H1 (cell line): ENCODE results near the gene GPC6. TPM values are rescaled to one million over a fixed set of nuclear protein-coding genes. Genes with fewer than 3 reads are reported as not detected.

Source experiments
- CTCF ChIA-PET: fragments of 300-600 bp; sonication (Branson Sonifier 250); formaldehyde crosslinking; loops from one replicate; lab custom pipeline; 2021; ENCODE audit not compliant: partially characterized antibody; lab: Charles Lee
- POLR2A ChIA-PET: fragments of 300-600 bp; sonication (Branson Sonifier 250); formaldehyde crosslinking; loops from one replicate; lab custom pipeline; 2021; ENCODE audit warnings: inconsistent platforms; ENCODE audit not compliant: partially characterized antibody; lab: Charles Lee
- DNase-seq, 2 experiments: peaks; one replicate each; pipeline versions ENCODE4 v3.0.0 to v3.0.0-alpha.2; 2010 to 2022; ENCODE audit warnings: low spot score in 2 of 2, low read depth in 1 of 2, mixed read lengths in 1 of 2
- FAIRE-seq: peaks from 2 replicates; lab custom pipeline; 2011; peaks lifted over from hg19 to GRCh38; lab: Jason Lieb, UNC
- H2AFZ ChIP-seq: 2 replicates; pipeline ENCODE4 v1.8.1; 2012; ENCODE audit warnings: low read length, inconsistent platforms
- H2AK5ac ChIP-seq: 2 replicates; pipeline ENCODE4 v1.6.1; 2013; ENCODE audit warnings: low read depth, low read length
- H2BK120ac ChIP-seq: replicated peaks from 2 replicates; pipeline ENCODE3; 2013; ENCODE audit warnings: low read depth, low read length, inconsistent platforms
- H2BK12ac ChIP-seq: 2 replicates; pipeline ENCODE4 v1.6.1; 2013; ENCODE audit warnings: low read depth, low read length
- H2BK15ac ChIP-seq: 2 replicates; pipeline ENCODE4 v1.6.1; 2013; ENCODE audit warnings: low read length
- H2BK20ac ChIP-seq: 2 replicates; pipeline ENCODE4 v1.6.1; 2013; ENCODE audit warnings: low read length
- H2BK5ac ChIP-seq: 2 replicates; pipeline ENCODE4 v1.6.1; 2013; ENCODE audit warnings: low read depth, low read length
- H3K14ac ChIP-seq: 2 replicates; pipeline ENCODE4 v1.6.1; 2013; ENCODE audit warnings: inconsistent platforms; ENCODE audit not compliant: insufficient read length
- H3K18ac ChIP-seq: 2 replicates; pipeline ENCODE4 v1.6.1; 2013; ENCODE audit warnings: low read length; ENCODE audit errors: extremely low read depth
- H3K23ac ChIP-seq: 2 replicates; pipeline ENCODE4 v1.6.1; 2013; ENCODE audit warnings: inconsistent platforms; ENCODE audit not compliant: insufficient read length
- H3K23me2 ChIP-seq: 2 replicates; pipeline ENCODE4 v1.6.1; 2013; ENCODE audit warnings: low read depth, low read length
- H3K27ac ChIP-seq: 2 replicates; pipeline ENCODE4 v1.6.1; 2011; ENCODE audit warnings: low read depth, low read length, inconsistent platforms
- H3K27me3 ChIP-seq, 4 experiments: replicated peaks in 1 of 4; 1 replicate in 1 of 4; 2 replicates in 3 of 4; pipeline versions ENCODE4 v1.6.1 to v1.8.1; 2011 to 2013; ENCODE audit warnings: low read length in 3 of 4, mild to moderate bottlenecking in 3 of 4, inconsistent platforms in 2 of 4, mixed read lengths in 2 of 4, moderate library complexity in 1 of 4; ENCODE audit not compliant: control insufficient read depth in 3 of 4, insufficient read depth in 3 of 4; ENCODE audit errors: extremely low read depth in 1 of 4
- H3K36me3 ChIP-seq, 4 experiments: 2 replicates each; pipeline versions ENCODE4 v1.6.1 to v1.8.1; 2011 to 2013; ENCODE audit warnings: mild to moderate bottlenecking in 4 of 4, low read length in 3 of 4, moderate library complexity in 2 of 4, control low read depth in 1 of 4, inconsistent platforms in 1 of 4; ENCODE audit not compliant: insufficient read depth in 4 of 4, control insufficient read depth in 2 of 4
- H3K4ac ChIP-seq: replicated peaks from 2 replicates; pipeline ENCODE3; 2013; ENCODE audit warnings: low read length, low read depth, mixed read lengths, inconsistent platforms; ENCODE audit not compliant: insufficient read length
- H3K4me1 ChIP-seq, 4 experiments: replicated peaks in 1 of 4; 1 replicate in 1 of 4; 2 replicates in 3 of 4; pipeline versions ENCODE4 v1.6.1 to v1.8.1; 2011 to 2013; ENCODE audit warnings: low read length in 3 of 4, inconsistent platforms in 2 of 4, mixed read lengths in 1 of 4; ENCODE audit not compliant: insufficient read depth in 4 of 4, control insufficient read depth in 3 of 4
- H3K4me2 ChIP-seq, 2 experiments: 2 replicates each; pipeline versions ENCODE4 v1.6.1 to v1.8.1; 2011 to 2013; ENCODE audit warnings: low read depth in 2 of 2, low read length in 2 of 2, control low read depth in 1 of 2, inconsistent platforms in 1 of 2, mild to moderate bottlenecking in 1 of 2; ENCODE audit not compliant: insufficient read depth in 1 of 2
- H3K4me3 ChIP-seq, 4 experiments: fragments of 200-600, 300-600 bp in 1 of 4; sonication (generic), shearing (Covaris generic), sonication (Bioruptor Twin) in 1 of 4; 2 replicates each; pipeline versions ENCODE4 v1.5.1 to v1.8.1; 2011 to 2016; ENCODE audit warnings: low read length in 4 of 4, low read depth in 3 of 4, control low read depth in 2 of 4, inconsistent platforms in 2 of 4, mild to moderate bottlenecking in 2 of 4, mixed read lengths in 1 of 4, moderate library complexity in 1 of 4; ENCODE audit not compliant: insufficient read depth in 2 of 4; ENCODE audit errors: extremely low read depth in 1 of 4
- H3K56ac ChIP-seq: replicated peaks from 2 replicates; pipeline ENCODE3; 2013; ENCODE audit warnings: low read depth, mild to moderate bottlenecking, mixed read lengths, low read length, inconsistent platforms; ENCODE audit not compliant: insufficient read length
- H3K79me1 ChIP-seq: 2 replicates; pipeline ENCODE4 v1.6.1; 2013; ENCODE audit warnings: low read depth, low read length, control low read depth
- H3K79me2 ChIP-seq, 2 experiments: 2 replicates each; pipeline versions ENCODE4 v1.6.1 to v1.8.1; 2012 to 2013; ENCODE audit warnings: low read length in 2 of 2, mild to moderate bottlenecking in 2 of 2, inconsistent platforms in 1 of 2; ENCODE audit not compliant: insufficient read depth in 2 of 2, control insufficient read depth in 1 of 2
- H3K9ac ChIP-seq, 4 experiments: replicated peaks in 1 of 4; 1 replicate in 1 of 4; 2 replicates in 3 of 4; pipeline versions ENCODE4 v1.6.1 to v1.8.1; 2011 to 2013; ENCODE audit warnings: low read depth in 3 of 4, low read length in 3 of 4, control low read depth in 2 of 4, mild to moderate bottlenecking in 2 of 4, moderate library complexity in 2 of 4, inconsistent platforms in 1 of 4; ENCODE audit errors: extremely low read depth in 1 of 4
- H3K9me3 ChIP-seq, 2 experiments: 2 replicates each; pipeline versions ENCODE4 v1.6.1 to v1.8.1; 2012 to 2013; ENCODE audit warnings: mild to moderate bottlenecking in 2 of 2, moderate library complexity in 2 of 2, control low read depth in 1 of 2, inconsistent platforms in 1 of 2, low read depth in 1 of 2, low read length in 1 of 2, mixed read lengths in 1 of 2; ENCODE audit not compliant: insufficient read depth in 2 of 2
- H4K20me1 ChIP-seq, 2 experiments: replicated peaks in 1 of 2; 2 replicates each; pipeline versions ENCODE3 to v1.8.1; 2011 to 2013; ENCODE audit warnings: inconsistent platforms in 2 of 2, low read length in 2 of 2, mild to moderate bottlenecking in 1 of 2; ENCODE audit not compliant: insufficient read depth in 2 of 2, control insufficient read depth in 1 of 2
- H4K5ac ChIP-seq: 2 replicates; pipeline ENCODE4 v1.6.1; 2013; ENCODE audit warnings: low read length, low read depth, mixed read lengths, inconsistent platforms; ENCODE audit not compliant: insufficient read length
- H4K8ac ChIP-seq: 2 replicates; pipeline ENCODE4 v1.8.0; 2013; ENCODE audit warnings: mild to moderate bottlenecking, moderate library complexity, low read length, inconsistent platforms; ENCODE audit not compliant: insufficient read depth; ENCODE audit errors: extremely low read depth
- H4K91ac ChIP-seq: replicated peaks from 2 replicates; pipeline ENCODE3; 2013; ENCODE audit warnings: low read length, mixed read lengths, inconsistent platforms; ENCODE audit not compliant: insufficient read length
- ASH2L ChIP-seq: fragments of 200-600, 300-600 bp; sonication (generic); IDR thresholded peaks from one replicate; pipeline ENCODE4 v1.7.1; 2017; ENCODE audit warnings: low read length
- ATF3 ChIP-seq: IDR thresholded peaks from 2 replicates; pipeline ENCODE4 v1.6.1; 2011; ENCODE audit warnings: low read depth, mild to moderate bottlenecking, low read length; ENCODE audit not compliant: insufficient read depth
- BCL11A ChIP-seq, 2 experiments: IDR thresholded peaks; one replicate each; pipeline ENCODE4 v1.6.1; 2011; ENCODE audit warnings: low read depth in 2 of 2, low read length in 2 of 2, mild to moderate bottlenecking in 2 of 2
- CEBPB ChIP-seq: IDR thresholded peaks from 2 replicates; pipeline ENCODE4 v1.6.1; 2012; ENCODE audit warnings: low read depth, low read length
- HDAC2 ChIP-seq, 2 experiments: fragments of 300-600 bp in 1 of 2; sonication (generic) in 1 of 2; IDR thresholded peaks; 2 replicates each; pipeline ENCODE4 v1.6.1; 2011 to 2012; ENCODE audit warnings: low read depth in 2 of 2, low read length in 2 of 2, mild to moderate bottlenecking in 2 of 2, moderate library complexity in 2 of 2, borderline replicate concordance in 1 of 2, inconsistent platforms in 1 of 2
- HDAC6 ChIP-seq: IDR thresholded peaks from one replicate; pipeline ENCODE4 v1.7.1; 2012; ENCODE audit warnings: low read depth, mild to moderate bottlenecking, inconsistent platforms, low read length, moderate library complexity
- NRF1 ChIP-seq: IDR thresholded peaks from 2 replicates; pipeline ENCODE4 v1.6.1; 2011; ENCODE audit warnings: mild to moderate bottlenecking, low read depth, low read length, improper control_type of control experiment
- PHF8 ChIP-seq: fragments of 200-600 bp; sonication (generic); conservative IDR thresholded peaks from 2 replicates; pipeline ENCODE4 v1.7.1; 2012; ENCODE audit warnings: low read depth, mild to moderate bottlenecking, inconsistent platforms, low read length, moderate library complexity
- SIRT6 ChIP-seq: IDR thresholded peaks from one replicate; pipeline ENCODE4 v1.7.1; 2012; ENCODE audit warnings: low read length, inconsistent platforms
- SP4 ChIP-seq: IDR thresholded peaks from 2 replicates; pipeline ENCODE4 v1.6.1; 2012; ENCODE audit warnings: low read length, inconsistent platforms
- SRF ChIP-seq: IDR thresholded peaks from 2 replicates; pipeline ENCODE4 v1.6.1; 2011; ENCODE audit warnings: mild to moderate bottlenecking, low read depth, low read length, moderate library complexity
- USF2 ChIP-seq: IDR thresholded peaks from 2 replicates; pipeline ENCODE4 v1.6.1; 2011; ENCODE audit warnings: low read length, improper control_type of control experiment
- WGBS, 2 experiments: shearing (Covaris generic) in 1 of 2; methylation state at CpG; one replicate each; pipeline versions ENCODE4 v1.1.6 to v1.1.7; 2013 to 2015; ENCODE audit warnings: low lambda C conversion rate in 2 of 2, mixed read lengths in 2 of 2, inconsistent platforms in 1 of 2, low coverage in 1 of 2, missing lambda C conversion rate in 1 of 2; ENCODE audit not compliant: insufficient replicate concordance in 2 of 2, insufficient coverage in 1 of 2, insufficient read length in 1 of 2; ENCODE audit errors: extremely low coverage in 1 of 2, missing lambda C conversion rate in 1 of 2; 5-methylcytosine and 5-hydroxymethylcytosine counted together
- polyA plus RNA-seq, 7 experiments: library from polyadenylated mRNA; depleted of rRNA in 3 of 7; stranded (reverse) in 5 of 7; unstranded in 2 of 7; fragments of >200 nt in 5 of 7; fragments of 200-250 nt in 2 of 7; gene quantifications; 1 replicate in 5 of 7; 2 replicates in 1 of 7; 4 replicates in 1 of 7; pipeline versions ENCODE4 v1.2.1 to v1.2.3, GENCODE V29; 2011 to 2013; ENCODE audit warnings: missing spikeins in 2 of 7, mixed read lengths in 2 of 7
- total RNA-seq: library from RNA; stranded (reverse); fragmentation: NEBNext Ultra II Directional; extraction: Animal tissue kit (Norgen Biotek cat#: 25700); gene quantifications from 2 replicates; pipeline ENCODE4 v1.2.1, GENCODE V29; 2021

Gene GPC6
- total and polyA plus RNA-seq, 2 of the 8 experiments (the other 6 are each of a cell fraction or from before 2014, with no cell fraction given): 5.4 to 12.0 TPM

- H2AK5ac ChIP-seq: no peak overlapping the region
- DNase-seq (no peak), FAIRE-seq (no peak)
- no peak overlapping the region for H3K23ac ChIP-seq
- peaks cover 0 to 5% (median 0%) of the 10 kb centered on the region in 4 experiments; a peak in 1 of 7 replicates for H3K4me1 ChIP-seq
- H3K9ac ChIP-seq: no peak overlapping the region
- no peaks in the 10 kb centered on the region; the same call in 1 of the 2 replicates for H3K23me2 ChIP-seq
- WGBS, 2 experiments: 91 to 100% methylated on average over 1 to 5 of the region's 5 CpGs
- H3K79me2 ChIP-seq: no peaks in the 10 kb centered on the region
- no peak overlapping the region for H3K4me2 ChIP-seq
- H2AFZ ChIP-seq: no peak overlapping the region
- H3K36me3 ChIP-seq: no peaks in the 10 kb centered on the region; a peak in 1 of 8 replicates
- H4K91ac ChIP-seq: no peak overlapping the region
- H4K20me1 ChIP-seq: no peaks in the 10 kb centered on the region
- no peak overlapping the region for H2BK120ac ChIP-seq
- no peak overlapping the region for H3K4me3 ChIP-seq
- POLR2A ChIA-PET: no interaction called here
- no peak overlapping the region for H3K56ac ChIP-seq
- H3K14ac ChIP-seq: no peak overlapping the region
- no peaks in the 10 kb centered on the region for H3K79me1 ChIP-seq
- H2BK5ac ChIP-seq: no peak overlapping the region
- no peak overlapping the region for H3K27ac ChIP-seq
- H2BK12ac ChIP-seq: no peak overlapping the region
- H3K4ac ChIP-seq: no peak overlapping the region
- no peaks in the 10 kb centered on the region for H3K9me3 ChIP-seq
- CTCF ChIA-PET: no interaction called here
- no peak overlapping the region for H2BK20ac ChIP-seq
- no peak overlapping the region for H4K5ac ChIP-seq
- no peak overlapping the region for H2BK15ac ChIP-seq
- peaks cover 0 to 2% (median under 1%) of the 10 kb centered on the region in 4 experiments; a peak in 4 of 7 replicates for H3K27me3 ChIP-seq
- H4K8ac ChIP-seq: no peak overlapping the region
- no peak overlapping the region for H3K18ac ChIP-seq
- TF ChIP-seq CEBPB (no peak), BCL11A (IDR thresholded peaks at IDR 0.05; ENCODE audit: low read depth in 2 of 2, low read length in 2 of 2) (no peak), HDAC2 (IDR thresholded peaks at IDR 0.05; ENCODE audit: borderline replicate concordance in 1 of 2, low read depth in 2 of 2, low read length in 2 of 2) (no peak), PHF8 (no peak), HDAC6 (no peak), NRF1 (no peak), SRF (no peak), SP4 (no peak), ASH2L (no peak), SIRT6 (no peak), ATF3 (no peak), USF2 (no peak)
Measured at GRCh38 chr13:93982179-93982918, 755.7 kb downstream of the GPC6 start.
